ENCODE measurements around the gene FBXO31.
A peak's percentile ranks its signal among the peaks of the same experiment; 100 is the strongest.

The FBXO31 gene, protein sequence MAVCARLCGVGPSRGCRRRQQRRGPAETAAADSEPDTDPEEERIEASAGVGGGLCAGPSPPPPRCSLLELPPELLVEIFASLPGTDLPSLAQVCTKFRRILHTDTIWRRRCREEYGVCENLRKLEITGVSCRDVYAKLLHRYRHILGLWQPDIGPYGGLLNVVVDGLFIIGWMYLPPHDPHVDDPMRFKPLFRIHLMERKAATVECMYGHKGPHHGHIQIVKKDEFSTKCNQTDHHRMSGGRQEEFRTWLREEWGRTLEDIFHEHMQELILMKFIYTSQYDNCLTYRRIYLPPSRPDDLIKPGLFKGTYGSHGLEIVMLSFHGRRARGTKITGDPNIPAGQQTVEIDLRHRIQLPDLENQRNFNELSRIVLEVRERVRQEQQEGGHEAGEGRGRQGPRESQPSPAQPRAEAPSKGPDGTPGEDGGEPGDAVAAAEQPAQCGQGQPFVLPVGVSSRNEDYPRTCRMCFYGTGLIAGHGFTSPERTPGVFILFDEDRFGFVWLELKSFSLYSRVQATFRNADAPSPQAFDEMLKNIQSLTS

DNA sequence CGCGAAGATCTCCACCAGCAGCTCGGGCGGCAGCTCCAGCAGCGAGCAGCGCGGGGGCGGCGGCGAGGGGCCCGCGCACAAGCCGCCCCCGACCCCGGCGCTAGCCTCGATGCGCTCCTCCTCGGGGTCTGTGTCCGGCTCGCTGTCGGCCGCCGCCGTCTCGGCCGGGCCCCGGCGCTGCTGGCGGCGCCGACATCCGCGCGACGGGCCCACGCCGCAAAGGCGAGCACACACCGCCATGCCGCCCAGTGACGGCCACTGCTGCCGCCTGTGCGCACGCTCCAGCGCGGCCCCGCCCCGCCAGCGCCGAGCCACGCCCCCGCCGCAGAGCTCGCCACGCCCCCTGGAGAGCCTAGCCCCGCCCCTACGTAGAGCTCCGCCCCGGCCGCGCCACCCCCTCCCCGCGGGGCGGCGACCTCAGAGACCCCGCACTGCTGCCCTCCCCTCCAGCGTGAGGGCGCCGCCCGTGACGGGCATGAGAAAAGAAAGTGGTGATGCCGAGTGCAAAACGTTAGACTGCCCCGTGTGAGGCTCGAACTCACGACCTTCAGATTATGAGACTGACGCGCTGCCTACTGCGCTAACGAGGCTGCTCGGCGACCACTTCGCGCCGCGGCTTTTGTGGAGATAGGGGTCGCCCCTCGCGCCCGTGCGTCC, at the start of gene FBXO31:
TSS of gene FBXO31 (minus strand) at position 272 of the 657 bp plus-strand sequence. CDS start at position 240, 32 bp downstream.
- peak; percentile 89 for DNase-seq (ENCODE audit: low read depth)

DNA sequence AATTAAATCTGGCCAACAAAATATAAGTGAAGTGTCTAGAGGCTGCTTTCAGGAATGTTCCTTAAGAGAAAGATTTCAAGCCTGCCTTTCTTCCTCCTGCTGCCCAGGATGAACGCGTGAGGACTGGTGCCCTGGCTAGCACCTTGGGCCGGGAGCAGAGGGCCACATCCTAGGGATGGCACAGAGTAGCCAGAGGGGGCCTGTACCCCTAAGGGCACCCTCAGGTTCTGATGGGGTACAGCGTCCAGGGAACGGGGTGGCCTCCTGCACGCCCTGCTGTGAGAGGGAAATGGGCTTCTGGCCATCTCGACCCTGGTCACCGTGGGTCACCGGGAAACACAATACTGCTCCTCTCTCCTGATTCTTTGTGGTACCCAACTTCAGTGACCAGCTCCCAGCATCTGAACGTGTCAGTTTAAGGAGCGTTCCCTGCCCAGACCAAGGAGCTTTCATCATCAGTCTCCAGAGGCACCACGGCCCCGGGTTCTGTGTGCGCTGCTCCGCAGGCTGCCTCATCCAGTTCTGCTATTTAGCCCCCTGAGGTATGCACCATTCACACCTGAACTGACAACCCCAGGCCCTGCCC, 48.8 kb upstream of the FBXO31 start:
- no peak for DNase-seq (ENCODE audit: low read depth)

DNA sequence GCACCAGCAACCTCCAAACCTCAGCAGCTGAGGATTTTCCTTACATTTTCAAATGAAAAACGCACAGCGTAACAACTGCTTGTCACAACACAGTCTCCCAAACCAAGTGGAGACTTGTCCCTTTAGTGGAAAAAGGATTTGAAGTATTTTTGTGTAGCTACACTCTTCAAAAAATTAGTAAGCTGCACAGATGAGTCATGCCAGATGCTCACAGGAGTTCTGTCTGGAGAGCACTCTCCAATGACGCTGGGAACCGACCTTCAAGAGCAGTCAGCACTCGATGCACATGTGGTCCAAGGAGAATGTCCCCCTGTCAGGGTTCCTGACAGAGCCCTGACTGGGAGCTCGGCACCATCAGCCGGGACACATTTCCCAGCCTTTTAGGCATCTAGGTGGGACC, 48.4 kb upstream of the FBXO31 start:
- DNase-seq (ENCODE audit: low read depth) = no peak

DNA sequence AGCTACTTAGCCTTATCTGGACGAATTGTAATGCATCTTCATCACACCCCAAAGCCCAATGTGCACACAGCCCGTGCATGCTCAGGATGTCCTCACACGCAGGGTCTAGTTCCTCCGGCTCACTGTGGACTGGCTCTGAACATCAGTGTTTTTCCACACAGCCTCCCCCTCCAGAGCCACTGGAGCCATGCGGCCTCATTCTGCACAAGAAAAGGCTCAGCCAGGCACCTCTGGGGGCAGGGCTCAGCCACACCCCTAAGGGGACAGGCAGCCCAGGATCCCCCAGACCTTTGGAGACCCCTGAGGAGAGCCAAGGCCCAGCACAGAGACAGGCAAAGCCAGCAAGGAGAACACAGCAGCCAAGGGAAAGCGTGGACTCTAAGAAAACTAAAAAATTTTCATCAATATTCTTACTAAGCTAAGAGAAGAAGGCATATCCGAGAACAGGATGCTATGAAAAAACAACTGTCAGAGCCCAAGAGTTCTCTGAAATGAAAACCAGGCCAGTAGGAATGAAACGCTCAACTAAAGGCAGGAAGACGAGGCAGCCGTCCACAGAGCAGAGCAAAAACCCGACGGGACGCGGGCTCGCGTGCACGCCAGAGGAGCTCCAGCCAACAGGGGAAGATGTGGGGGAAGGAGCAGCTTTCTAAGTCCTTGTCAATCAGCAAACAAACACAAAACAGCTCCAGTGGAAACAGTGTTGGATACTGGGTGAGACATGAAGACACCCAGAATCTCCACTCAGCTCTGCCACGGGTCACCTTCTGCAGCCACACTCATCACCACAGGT, 43.0 kb upstream of the FBXO31 start:
- DNase-seq (ENCODE audit: low read depth) = no peak

DNA sequence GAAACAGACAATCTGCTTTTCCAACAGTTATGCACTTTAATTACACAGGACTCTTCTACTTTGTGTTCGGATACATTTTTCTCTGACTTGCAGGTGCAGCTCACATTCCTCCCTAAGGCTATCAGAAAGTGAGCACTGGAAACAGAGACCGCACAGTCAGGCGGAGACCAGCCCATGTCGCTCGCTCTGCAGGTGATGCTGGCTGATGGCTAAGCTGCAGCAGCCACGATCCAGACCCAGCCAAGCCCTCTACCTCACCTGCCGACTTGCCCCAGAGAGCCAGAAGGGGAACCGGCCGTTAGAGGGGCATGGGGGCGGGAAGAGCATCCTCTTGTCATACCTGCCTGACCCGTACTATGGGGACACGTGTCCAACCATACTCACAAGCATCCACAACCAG, 42.4 kb upstream of the FBXO31 start:
- DNase-seq (ENCODE audit: low read depth) = no peak

DNA sequence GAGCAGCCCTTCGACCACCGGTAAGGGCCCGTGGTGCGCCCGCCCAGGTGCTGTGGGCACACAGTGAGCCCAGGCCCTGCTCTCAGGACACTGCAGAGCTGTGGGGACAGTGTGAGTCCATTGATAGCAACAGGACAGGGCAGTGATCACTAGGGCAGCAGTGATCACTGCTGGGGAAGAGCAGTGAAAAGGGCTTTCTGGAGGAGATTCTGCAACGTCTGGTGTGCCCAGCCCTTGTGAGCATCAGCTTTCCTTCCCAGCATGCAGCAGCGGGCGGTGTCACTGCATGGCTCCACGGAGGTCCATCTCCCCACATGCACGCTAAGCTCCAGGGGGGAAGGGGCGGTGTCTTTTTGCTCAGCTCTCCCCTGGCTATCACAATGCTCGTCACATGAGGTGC, 40.7 kb upstream of the FBXO31 start:
- DNase-seq (ENCODE audit: low read depth) = no peak

DNA sequence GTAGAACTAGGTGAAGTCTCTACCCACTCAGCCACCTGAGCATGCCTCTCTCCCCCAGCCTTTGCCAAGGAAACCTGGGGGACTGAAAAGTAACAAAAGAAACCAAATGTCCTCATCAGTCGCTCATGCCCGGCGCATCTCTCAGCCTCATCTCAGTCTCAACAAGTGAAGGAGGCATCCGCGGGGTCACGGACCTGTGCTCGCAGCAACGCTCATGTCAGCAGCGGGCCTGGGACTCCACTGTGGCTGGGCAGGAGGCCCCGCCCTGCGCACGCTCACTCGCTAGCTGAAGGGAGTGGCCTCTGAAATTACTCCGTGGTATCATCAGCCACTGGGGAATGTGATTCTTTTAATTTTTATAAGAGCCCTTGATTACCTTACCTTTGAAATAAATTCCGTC, 39.9 kb upstream of the FBXO31 start:
- no peak for DNase-seq (ENCODE audit: low read depth)

DNA sequence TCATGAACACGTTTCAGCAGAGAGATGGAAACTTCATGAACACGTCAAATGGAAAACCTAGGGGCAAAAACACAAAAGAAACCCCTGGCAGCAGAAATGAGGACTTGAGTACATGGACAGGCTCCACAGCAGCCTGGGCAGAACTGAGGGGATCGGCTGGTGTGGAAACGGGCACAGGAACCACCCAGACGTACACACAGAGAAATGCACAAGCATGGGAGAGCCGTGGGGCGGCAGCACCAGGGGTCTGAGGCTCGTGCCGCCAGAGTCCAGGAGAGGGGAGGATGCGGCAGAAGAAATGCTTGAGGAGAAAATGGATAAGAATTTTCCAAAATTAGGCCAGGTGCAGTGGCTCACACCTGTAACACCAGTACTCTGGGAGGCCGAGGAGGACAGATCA, 38.5 kb upstream of the FBXO31 start:
- no peak for DNase-seq (ENCODE audit: low read depth)

DNA sequence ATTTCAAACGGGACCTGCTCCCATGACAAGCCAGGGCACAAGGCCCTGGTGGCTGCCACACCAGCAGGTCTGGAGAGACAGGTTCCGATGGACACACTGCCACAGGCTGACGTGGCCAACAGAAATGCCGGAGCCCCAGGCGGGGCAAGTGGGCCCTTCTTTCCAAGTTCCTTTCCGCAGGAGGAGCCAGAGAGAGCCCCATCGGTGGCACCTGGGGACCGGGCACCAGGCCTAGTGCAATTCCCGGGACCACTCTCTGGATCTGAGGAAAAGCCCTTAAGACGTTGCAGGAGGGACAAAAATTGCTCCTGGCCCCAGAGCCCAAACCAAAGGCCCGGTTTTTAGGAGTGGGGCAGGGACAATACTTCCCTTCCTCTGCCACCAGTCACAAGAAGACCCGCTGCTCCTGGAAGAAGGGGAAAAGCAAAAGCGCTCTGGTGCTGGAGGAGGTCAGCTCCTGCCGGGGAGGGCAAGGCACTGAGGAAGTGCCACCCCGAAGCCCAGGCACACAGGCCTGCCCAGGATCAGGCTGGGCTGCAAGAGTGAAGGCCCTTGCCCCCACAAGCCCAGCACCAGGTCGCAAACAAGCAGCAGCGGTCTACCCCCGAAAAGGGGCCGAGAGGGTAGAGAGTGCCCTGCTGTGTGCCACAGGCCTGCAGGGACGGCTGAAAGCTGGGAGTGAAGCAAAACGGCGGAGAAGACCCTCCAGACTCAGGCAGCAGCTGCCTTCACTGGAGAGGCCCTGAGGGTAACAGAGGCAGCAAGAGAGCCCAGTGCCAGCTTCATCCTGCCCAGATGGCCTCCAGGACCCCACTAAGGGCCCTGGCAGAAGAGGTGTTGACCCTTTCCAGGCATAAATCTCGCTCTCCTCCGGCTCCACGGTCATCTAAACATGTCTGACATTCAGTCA, 37.7 kb upstream of the FBXO31 start:
- DNase-seq (ENCODE audit: low read depth) = no peak

DNA sequence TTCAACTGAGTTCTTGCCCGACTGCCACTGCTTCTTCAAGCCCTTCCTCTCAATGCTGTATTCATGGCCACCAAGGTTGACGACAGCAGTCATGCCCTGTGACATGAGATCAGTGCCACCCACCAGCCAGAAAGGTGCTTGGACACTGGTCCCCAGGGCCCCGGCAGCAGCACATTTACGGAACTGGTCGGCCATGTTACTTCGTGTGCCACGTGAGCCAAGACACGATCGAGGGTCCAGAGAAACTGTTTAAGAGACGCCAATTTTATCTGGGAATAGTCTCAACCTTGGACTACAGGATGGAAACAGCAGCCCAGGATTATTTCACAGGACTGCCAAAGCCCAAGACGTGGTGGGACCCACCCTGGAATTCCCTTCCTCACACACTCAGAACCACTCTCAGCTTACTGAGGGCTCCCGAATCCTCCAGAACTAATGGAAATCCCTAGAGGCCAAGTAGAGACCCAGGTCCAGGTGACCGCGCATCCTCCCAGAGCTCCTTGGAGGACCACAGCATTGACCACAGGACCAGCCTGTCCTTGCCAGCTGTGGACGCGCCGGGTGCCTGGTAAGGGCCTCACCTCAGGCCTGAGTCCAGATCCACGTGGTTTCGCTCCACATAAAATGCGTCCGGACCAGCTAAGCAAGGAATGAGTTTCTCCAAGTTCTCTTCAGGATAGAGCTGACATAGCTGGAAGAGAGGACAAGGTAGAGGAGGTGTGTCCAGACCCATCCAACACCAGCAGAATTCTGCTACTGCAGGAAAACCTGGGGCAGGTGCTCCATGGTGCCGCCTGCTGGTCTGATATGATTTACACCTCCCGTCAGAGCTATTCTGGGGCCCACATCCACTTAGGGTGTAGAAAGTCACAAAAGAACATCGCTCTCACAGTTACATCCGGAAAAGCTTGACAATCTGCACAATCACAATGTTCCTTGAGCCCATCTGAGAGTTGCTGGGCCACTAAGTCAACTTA, 36.7 kb upstream of the FBXO31 start:
- DNase-seq (ENCODE audit: low read depth) = no peak

DNA sequence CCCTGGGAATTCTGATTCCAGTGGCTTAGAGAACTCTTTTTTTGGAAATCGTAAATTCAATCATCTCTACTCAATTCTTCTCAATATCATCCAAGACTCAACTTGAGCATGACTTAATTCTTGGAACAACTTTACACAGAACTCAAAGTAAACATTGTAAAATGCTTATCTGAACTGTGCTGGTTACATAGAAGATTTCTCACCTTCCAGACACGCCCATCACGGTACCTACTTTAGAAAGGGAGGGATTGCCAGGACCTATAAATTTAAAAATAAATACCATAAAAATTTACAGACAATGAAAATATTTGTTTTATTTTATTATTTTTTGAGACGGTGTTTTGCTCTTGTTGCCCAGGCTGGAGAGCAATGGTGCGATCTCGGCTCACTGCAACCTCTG, 35.1 kb upstream of the FBXO31 start:
- no peak for DNase-seq (ENCODE audit: low read depth)

DNA sequence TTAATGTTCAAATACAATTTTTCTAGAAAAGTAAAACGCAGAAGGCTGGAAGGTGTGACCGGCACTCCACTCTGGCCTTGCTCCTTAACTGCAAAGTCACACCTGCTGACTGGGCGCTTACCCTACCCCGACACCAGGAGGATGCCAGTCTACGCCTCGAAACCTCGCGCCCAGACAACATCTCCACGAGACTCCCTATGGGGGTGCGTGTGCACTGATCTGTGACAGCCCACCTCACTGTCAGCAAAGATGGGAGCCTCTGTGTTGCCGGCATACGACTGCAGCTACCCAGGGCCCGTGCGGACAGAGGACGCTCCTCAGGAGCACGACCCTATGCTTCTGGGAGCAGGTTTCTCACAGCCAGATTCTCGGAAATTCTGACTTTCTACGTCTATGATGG, 34.6 kb upstream of the FBXO31 start:
- no peak for DNase-seq (ENCODE audit: low read depth)

DNA sequence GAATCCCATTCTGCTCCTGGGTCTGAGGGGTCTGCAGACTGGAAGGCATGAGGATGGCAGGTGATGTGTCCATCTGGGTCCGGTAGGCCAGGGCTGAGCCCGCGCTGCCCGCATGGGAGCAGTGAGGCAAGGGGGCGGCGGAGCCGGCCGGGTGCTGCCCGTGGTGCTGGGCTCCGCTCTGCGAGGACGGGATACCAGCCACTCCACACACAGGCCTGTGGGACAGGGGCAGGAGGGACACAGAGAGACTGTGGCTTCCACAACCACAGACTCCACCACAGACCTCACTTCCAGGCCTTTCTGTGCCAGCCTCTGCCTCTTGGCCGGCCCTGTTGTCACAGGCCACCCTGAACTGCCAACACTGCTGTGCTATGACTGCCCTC, 33.9 kb upstream of the FBXO31 start:
- DNase-seq (ENCODE audit: low read depth) = no peak

DNA sequence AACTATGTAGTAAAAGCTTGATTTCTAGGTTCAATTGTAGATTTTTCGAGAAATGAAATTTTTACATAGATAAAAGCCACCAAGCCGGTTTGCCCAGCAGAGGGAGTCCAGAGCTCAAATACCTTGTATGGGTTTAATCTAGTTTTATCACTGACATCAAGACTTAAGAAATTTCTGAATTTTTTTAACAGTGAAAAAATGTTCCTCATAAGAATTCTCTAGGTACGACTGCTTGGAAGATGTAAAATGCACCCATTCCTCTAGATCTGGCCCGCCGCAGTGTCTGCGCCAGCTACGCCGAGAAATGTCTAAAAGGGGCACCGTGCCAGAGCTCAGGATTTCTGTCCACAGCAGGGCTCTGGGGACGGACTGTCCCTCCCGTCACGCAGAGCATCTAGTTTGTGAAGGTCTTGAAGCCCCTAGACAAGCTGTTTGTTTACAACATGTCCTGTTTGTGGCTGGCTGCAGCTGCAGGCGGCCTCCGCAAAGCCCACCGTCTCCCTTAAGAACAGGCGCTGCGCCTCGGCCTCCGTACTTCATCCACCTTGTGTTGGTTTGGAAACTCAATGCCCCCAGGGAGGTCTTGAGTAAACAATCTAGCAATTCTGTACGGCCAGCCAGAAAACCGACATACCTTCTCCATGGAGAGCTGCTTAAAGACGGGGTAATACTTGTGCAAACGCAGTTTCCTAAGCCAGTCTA, 33.4 kb upstream of the FBXO31 start:
- DNase-seq (ENCODE audit: low read depth) = no peak

DNA sequence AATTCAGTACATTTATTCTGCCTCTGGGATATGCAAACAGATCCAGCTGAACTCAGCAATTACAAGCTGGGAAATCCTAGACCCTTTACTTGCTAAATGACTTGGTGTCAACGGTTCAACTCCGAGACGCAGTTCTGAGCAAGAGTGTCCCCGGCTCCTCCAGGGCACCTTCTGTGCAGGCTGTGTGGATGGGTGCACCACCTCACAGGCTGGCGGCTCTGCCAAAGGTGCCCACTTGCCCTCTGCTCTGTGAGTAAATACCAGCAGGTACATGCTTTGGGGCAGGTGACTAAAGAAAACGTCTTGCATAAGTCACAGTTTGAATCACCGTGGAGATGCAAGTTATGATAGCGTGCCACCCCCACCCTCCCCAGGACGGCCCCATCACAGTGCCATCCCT, 31.9 kb upstream of the FBXO31 start:
- DNase-seq (ENCODE audit: low read depth) = no peak

DNA sequence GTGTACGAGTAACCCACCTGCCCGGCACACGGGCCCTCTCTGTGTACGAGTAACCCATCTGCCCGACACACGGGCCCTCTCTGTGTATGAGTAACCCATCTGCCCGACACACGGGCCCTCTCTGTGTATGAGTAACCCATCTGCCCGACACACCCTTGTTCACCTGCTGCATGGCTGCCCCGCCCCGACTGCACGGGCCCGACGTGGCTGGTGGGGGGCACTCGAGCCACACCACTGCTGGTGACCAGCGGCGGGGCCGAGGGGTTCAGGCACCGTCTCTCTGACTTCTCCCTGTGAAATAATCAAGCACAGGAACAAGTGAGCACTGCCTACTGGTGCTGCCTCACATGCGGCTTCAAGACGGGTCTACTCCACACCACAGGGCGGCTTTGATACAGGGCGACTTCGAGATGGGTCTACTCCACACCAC, 30.7 kb upstream of the FBXO31 start:
- DNase-seq (ENCODE audit: low read depth) = no peak

DNA sequence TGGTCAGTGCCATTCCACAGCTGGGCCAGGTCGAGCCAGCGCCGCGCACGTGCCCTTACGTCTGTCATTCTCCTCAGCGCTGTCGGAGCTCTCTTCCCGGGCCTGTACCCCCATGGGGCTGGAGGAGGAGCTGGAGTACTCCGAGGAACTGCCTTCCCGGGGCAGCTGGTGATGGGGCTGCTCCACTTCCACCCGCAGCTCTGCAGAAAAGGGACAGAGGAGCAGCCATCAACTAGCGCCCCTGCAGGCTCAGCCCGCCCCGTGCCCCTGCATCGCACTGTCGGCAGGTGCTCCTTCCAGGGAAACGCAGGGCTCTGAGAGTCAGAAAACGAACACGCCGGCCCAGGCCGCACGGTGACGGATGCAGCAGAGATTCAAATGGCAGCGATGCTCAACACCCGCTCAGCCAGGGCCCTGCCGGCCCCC, 29.4 kb upstream of the FBXO31 start:
- no peak for DNase-seq (ENCODE audit: low read depth)

DNA sequence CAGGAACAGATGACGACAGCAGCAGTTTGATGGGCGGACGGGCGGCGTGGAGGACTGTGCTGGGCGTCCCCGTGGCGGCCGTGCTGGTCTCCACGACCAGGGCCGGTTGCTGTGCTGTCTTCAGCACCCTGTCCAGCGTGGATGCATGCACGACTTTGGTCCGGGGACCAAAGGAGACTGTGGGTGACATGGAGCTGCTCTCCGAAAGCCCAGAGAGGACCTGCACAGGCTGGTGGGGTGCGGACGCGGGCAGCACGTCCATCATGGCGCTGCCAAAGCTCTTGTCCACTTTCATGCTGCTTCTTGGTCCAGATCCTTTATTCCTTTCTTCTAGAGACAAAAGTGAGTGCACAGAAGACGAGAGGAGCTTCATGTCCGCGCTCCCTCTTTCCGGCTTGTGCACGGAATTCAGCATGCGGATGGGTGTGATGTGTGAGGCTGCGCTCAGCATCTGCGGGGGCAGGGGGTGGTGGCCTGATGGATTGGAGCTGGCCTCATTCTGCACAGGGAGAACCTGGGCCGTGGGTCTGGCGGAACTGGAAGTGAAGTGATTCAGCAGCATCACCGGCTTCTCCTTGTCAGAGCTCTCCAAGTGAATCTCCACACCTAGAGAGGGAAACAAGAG, 28.9 kb upstream of the FBXO31 start:
- no peak for DNase-seq (ENCODE audit: low read depth)
